Colonic mucosa (tissue), 4 donors: ENCODE measurements around the gene NOSIP. TPM values are rescaled to one million over a fixed set of nuclear protein-coding genes. Genes with fewer than 3 reads are reported as not detected.

Experiments used
- DNase-seq: peaks from one replicate; pipeline ENCODE4 v3.0.0-alpha.2; 2020
- H3K27ac ChIP-seq: fragments of 200-600 bp; one replicate; pipeline ENCODE4 v1.8.0; 2021
- H3K27me3 ChIP-seq: fragments of 200-600 bp; one replicate; pipeline ENCODE4 v1.8.0; 2021
- H3K36me3 ChIP-seq: fragments of 200-600 bp; one replicate; pipeline ENCODE4 v1.8.0; 2021
- H3K4me1 ChIP-seq: fragments of 200-600 bp; one replicate; pipeline ENCODE4 v1.8.0; 2021; ENCODE audit warnings: mild to moderate bottlenecking
- H3K4me3 ChIP-seq: fragments of 200-600 bp; one replicate; pipeline ENCODE4 v1.8.0; 2021
- H3K9ac ChIP-seq, 2 donors: one replicate each; pipeline ENCODE4 v1.7.0; 2013; ENCODE audit warnings: control low read depth in 2 of 2, low read depth in 2 of 2, low read length in 2 of 2
- H3K9me3 ChIP-seq: fragments of 200-600 bp; one replicate; pipeline ENCODE4 v1.8.0; 2021
- intact Hi-C: fragments of 100-400 bp; cut with DNase I; formaldehyde crosslinking; loops from one replicate; pipeline ENCODE4 v1.14.1; 2022
- total RNA-seq, 2 donors: library from RNA; stranded (reverse); fragmentation: NEBNext Ultra II Directional in 1 of 2; extraction: Animal tissue kit (Norgen Biotek cat#: 25700) in 1 of 2; gene quantifications; one replicate each; pipeline ENCODE4 v1.2.1, GENCODE V29; 2021
- TF ChIP-seq, protein P1 (sequence below): fragments of 200-600 bp; IDR thresholded peaks from one replicate; pipeline ENCODE4 v1.8.0; 2022; ENCODE audit warnings: antibody characterized with exemption, mild to moderate bottlenecking
- donor health status: healthy.
- donor health status: DM: no; HTN: no; CAD: no.
- donor health status: DM: no; HTN: no; CAD: no.

Gene NOSIP
- total RNA-seq, 2 donors from 2014 or later = 63.2 to 91.2 TPM

GRCh38 chr19:49541914-49542313 is 38.4 kb downstream of the NOSIP start:
- H3K9me3 ChIP-seq = no peaks in the 10 kb centered on the region
- H3K27ac ChIP-seq = no peak overlapping the region
- peaks cover 14% of the 10 kb centered on the region for H3K36me3 ChIP-seq
- no peaks in the 10 kb centered on the region for H3K27me3 ChIP-seq
- no peak for DNase-seq
- no peak overlapping the region for H3K4me3 ChIP-seq
- no peak overlapping the region for H3K9ac ChIP-seq
- intact Hi-C loops = no loop called here
- TF ChIP-seq, protein P1, sequence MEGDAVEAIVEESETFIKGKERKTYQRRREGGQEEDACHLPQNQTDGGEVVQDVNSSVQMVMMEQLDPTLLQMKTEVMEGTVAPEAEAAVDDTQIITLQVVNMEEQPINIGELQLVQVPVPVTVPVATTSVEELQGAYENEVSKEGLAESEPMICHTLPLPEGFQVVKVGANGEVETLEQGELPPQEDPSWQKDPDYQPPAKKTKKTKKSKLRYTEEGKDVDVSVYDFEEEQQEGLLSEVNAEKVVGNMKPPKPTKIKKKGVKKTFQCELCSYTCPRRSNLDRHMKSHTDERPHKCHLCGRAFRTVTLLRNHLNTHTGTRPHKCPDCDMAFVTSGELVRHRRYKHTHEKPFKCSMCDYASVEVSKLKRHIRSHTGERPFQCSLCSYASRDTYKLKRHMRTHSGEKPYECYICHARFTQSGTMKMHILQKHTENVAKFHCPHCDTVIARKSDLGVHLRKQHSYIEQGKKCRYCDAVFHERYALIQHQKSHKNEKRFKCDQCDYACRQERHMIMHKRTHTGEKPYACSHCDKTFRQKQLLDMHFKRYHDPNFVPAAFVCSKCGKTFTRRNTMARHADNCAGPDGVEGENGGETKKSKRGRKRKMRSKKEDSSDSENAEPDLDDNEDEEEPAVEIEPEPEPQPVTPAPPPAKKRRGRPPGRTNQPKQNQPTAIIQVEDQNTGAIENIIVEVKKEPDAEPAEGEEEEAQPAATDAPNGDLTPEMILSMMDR = no peak
- no peaks in the 10 kb centered on the region for H3K4me1 ChIP-seq

DNA sequence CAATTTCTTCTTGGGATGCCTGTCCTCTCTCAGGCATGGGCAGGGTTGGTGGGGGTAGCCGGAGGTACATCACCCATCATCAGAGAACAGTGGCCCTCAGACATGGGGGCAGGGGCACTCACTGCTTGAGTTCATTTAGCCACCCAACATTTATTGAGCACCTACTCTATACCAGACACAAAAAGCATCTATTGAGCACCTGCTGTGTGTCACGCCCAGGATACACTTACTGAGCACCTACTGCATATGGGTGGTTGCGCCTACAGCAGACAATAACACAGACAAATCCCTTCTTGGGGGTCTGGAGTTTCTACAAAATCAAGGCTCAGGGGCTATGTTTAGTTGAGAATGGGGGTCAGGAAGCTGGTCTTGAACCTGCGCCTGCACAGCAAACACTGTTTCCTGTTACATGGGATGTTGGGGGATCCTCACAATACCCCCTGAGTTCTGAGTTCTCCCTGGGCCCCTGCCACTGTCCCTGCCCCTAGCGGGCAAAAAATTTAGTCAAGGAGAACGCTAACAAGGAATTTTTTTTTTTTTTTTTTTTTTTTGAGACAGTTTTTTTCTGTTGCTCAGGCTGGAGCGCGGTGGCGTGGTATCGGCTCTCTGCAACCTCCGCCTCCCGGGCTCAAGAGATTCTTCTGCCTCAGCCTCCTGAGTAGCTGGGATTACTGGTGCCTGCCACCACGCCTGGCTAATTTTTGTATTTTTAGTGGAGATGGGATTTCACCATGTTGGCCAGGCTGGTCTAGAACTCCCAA is 41.0 kb downstream of the NOSIP start:
- intact Hi-C loops = no loop called here
- Histone ChIP-seq H3K4me3 (no peak overlapping the region), H3K4me1 (no peaks in the 10 kb centered on the region), H3K9ac (no peak overlapping the region), H3K27ac (no peak overlapping the region), H3K9me3 (no peaks in the 10 kb centered on the region), H3K36me3 (peaks cover 14% of the 10 kb centered on the region), H3K27me3 (no peaks in the 10 kb centered on the region)
- TF ChIP-seq, protein P1 = no peak
- no peak for DNase-seq

- TF ChIP-seq, protein P1 = no peak
- DNase-seq = no peak
- H3K4me3 ChIP-seq = no peak overlapping the region
- no peak overlapping the region for H3K9ac ChIP-seq
- intact Hi-C loops = no loop called here
- peaks cover 14% of the 10 kb centered on the region for H3K36me3 ChIP-seq
- H3K27me3 ChIP-seq = no peaks in the 10 kb centered on the region
- no peak overlapping the region for H3K27ac ChIP-seq
- H3K4me1 ChIP-seq = no peaks in the 10 kb centered on the region
- no peaks in the 10 kb centered on the region for H3K9me3 ChIP-seq
Measured at GRCh38 chr19:49538643-49539042, 41.7 kb downstream of the NOSIP start.

DNA sequence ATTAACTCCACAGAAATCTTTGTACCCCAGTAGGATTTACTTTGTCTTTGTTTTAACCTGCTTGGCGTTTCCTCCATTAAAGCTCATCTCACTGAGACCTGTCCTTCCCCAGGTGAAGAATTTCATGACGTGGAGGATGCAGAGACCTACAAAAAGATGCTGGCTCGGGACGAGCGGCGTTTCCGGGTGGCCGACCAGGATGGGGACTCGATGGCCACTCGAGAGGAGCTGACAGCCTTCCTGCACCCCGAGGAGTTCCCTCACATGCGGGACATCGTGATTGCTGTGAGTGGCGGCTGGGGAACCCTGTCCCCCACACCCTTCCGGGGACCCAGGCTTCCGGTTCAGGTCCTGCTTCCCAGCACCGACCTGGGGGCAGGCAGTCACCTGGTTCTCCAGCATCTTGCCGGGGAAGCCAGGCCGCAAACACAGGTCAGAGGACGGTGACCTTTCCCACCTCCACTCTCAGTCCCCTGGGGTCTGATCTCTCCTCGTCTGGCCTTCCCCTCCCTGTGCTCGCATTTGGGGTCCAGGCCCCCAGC is 43.4 kb downstream of the NOSIP start:
- Histone ChIP-seq H3K36me3 (peaks cover 11% of the 10 kb centered on the region), H3K4me1 (no peaks in the 10 kb centered on the region), H3K27me3 (no peaks in the 10 kb centered on the region), H3K9ac (no peak overlapping the region), H3K9me3 (no peaks in the 10 kb centered on the region), H3K4me3 (no peak overlapping the region), H3K27ac (no peak overlapping the region)
- no peak for DNase-seq
- intact Hi-C loops = no loop called here
- TF ChIP-seq, protein P1 = no peak

DNA sequence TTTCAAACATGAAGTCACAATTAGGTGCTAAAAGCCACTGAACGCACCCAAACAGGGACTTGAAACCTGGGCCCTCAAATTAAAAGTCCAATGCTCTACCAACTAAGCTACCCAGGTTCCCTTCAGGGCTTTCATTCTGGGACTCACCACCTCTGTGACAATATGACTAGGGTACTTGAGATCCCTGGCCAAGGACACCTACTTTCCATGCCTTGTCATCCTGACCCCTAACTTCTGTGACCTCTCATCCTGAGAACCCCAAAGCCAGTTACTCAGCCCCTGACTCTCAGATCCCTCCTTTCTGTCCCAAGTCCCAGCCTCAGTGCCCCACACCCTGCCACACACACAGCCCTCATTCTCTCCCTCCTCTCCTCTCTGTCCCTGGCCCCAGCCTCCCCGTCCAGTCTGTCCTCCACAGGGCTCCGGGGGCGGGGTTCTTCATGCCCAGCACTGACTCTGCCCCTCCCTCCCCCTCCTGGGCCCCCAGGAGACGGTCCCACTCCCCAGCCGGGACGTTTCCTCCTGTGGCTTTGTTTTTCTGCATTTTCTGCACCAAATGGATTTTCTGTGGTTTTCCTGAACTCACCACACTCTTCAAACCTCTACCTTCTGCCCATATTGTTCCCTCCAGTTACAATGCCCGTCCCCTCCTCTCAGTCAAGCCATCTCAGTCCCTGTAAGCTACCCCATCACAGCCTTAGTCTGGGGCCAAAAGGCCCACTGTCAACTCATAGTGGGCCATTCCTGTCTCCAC is 45.5 kb downstream of the NOSIP start:
- TF ChIP-seq, protein P1 = no peak
- Histone ChIP-seq H3K4me3 (no peak overlapping the region), H3K4me1 (no peaks in the 10 kb centered on the region), H3K27ac (no peak overlapping the region), H3K9ac (no peak overlapping the region), H3K9me3 (no peaks in the 10 kb centered on the region), H3K36me3 (peaks cover 11% of the 10 kb centered on the region), H3K27me3 (no peaks in the 10 kb centered on the region)
- no peak for DNase-seq
- intact Hi-C loops = no loop called here
